Activated naive CD4-positive, alpha-beta T cell treated with anti-CD3 and anti-CD28 coated beads for 36 hours (primary cell): ENCODE data around the gene TCF12. TPM values are rescaled to one million over a fixed set of nuclear protein-coding genes. Genes with fewer than 3 reads are reported as not detected.
"Not testable (repeated sequence)": the region's sequence is repeated elsewhere in the genome, so short reads cannot be mapped to it uniquely, and the experiment has no call there.

Experiments
- CTCF ChIA-PET: fragments of 350-600 bp; sonication (Branson Sonifier 250); formaldehyde crosslinking; loops from one replicate; lab custom pipeline; 2021; ENCODE audit warnings: antibody characterized with exemption; lab: Charles Lee
- DNase-seq: peaks from one replicate; pipeline ENCODE4 v3.0.0-alpha.2; 2020
- H3K27ac Mint-ChIP-seq: one replicate; pipeline ENCODE4 v1.8.0; 2021; ENCODE audit warnings: mild to moderate bottlenecking, mixed read lengths
- H3K27me3 Mint-ChIP-seq: one replicate; pipeline ENCODE4 v1.8.0; 2021; ENCODE audit warnings: low read depth, mixed read lengths
- H3K36me3 Mint-ChIP-seq: one replicate; pipeline ENCODE4 v1.8.0; 2021; ENCODE audit warnings: low read depth, mixed read lengths
- H3K4me1 Mint-ChIP-seq: one replicate; pipeline ENCODE4 v1.8.0; 2021; ENCODE audit warnings: low read depth, mixed read lengths
- H3K4me3 Mint-ChIP-seq: one replicate; pipeline ENCODE4 v1.8.0; 2021; ENCODE audit warnings: mild to moderate bottlenecking, moderate library complexity, mixed read lengths
- H3K9me3 Mint-ChIP-seq: one replicate; pipeline ENCODE4 v1.8.0; 2021; ENCODE audit warnings: mixed read lengths
- intact Hi-C: fragments of 100-400 bp; cut with micrococcal nuclease; formaldehyde crosslinking; loops from one replicate; pipeline ENCODE4 v1.15.1; 2023
- total RNA-seq, 2 experiments: library from RNA; stranded (reverse); gene quantifications; one replicate each; pipeline ENCODE4 v1.2.3, GENCODE V29; 2021

Gene TCF12
- total RNA-seq, 2 experiments from 2014 or later: 65.7 to 70.7 TPM

DNA sequence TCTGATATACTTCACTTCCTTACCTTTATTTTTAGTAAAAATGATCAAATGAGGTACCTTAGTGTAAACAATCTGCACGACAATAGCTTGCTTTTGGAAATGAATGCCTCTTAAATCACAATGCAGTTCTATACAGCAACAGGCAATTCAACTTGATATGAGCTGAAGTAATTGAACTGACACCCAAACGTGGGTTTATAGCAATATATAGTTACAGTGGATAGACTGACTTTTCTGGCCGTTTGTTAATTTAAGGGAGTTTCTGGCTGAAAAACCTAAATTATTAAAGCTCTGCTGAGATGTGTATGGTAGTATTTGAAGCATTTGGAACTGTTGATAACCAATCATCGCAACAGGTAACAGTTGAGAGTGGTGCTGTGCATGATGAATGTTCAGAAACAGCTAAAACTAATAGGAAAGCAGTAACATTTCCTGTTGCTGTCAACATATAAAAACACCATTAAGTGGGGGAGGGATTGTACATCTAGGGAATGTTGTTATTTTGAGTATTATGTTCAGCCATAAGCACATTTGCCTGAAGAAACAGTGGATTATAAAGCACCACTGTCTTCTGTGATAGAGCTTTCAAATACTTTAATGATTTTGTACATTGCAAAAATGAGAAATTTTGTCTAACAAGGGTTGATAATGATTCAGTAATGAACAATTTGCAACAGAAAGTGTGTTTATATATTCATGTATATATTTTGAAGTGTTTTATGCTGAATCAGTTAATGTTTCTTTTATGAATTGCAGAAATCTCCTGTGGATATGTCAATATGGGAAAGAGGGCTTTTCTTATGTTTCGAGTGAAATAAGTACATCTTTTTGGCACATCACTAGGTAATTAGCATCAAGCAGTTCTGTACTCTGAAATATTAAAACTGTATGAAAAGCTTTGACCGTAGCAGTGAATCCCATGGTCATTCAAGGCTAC is 176.1 kb downstream of the TCF12 start:
- no peaks in the 10 kb centered on the region for H3K27me3 Mint-ChIP-seq
- no peak overlapping the region for H3K4me3 Mint-ChIP-seq
- no peaks in the 10 kb centered on the region for H3K9me3 Mint-ChIP-seq
- intact Hi-C loops: no loop called here
- H3K27ac Mint-ChIP-seq: no peak overlapping the region
- CTCF ChIA-PET: interaction anchor here (0.7 to 1.2 kb wide), 2 partner anchors 212 to 667 kb away, joined by 3 to 5 read pairs; no protein-coding TSS in a partner anchor
- no peak for DNase-seq
- H3K36me3 Mint-ChIP-seq: peaks cover 22% of the 10 kb centered on the region
- peaks cover 15% of the 10 kb centered on the region for H3K4me1 Mint-ChIP-seq

DNA sequence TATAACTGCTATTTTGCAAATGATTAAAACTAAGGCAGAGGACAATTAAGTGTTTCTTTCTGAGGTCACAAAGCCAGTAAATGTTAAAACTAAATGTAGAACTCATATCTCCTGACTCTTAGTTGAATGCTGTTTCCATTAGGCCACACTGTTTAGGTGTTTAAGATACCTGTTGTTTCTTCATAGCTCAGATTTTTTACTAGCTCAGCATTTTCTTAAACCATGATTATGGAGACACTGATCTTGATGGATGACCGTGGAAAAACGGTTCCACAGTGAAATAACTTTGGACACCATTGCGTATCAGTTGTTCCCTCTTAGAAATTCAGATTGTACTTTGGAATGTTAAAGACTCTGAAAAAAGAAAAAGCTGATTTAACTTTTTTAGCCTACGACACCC is 177.5 kb downstream of the TCF12 start:
- intact Hi-C loops: no loop called here
- H3K27me3 Mint-ChIP-seq: no peaks in the 10 kb centered on the region
- H3K4me3 Mint-ChIP-seq: no peak overlapping the region
- H3K36me3 Mint-ChIP-seq: peaks cover 26% of the 10 kb centered on the region
- CTCF ChIA-PET: no interaction called here
- H3K4me1 Mint-ChIP-seq: peaks cover 9% of the 10 kb centered on the region
- no peak for DNase-seq
- no peak overlapping the region for H3K27ac Mint-ChIP-seq
- no peaks in the 10 kb centered on the region for H3K9me3 Mint-ChIP-seq

DNA sequence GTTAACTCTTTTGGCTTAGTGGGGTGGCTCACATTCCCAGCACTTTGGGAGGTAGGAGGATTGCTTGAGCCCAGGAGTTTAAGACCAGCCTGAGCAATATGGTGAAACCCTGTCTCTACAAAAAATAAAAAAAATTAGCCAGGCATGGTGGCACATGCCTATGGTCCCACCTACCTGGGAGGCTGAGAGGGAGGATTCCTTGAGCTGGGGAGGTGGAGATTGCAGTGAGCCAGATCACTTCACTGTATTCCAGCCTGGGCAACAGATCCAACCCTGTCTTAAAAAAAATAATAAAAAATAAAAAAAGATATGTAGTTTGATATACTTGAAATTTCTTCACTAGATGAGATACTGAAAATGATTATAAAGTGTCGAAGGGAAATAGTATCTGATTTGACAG is 178.8 kb downstream of the TCF12 start:
- Mint-ChIP-seq H3K4me3 (no peak overlapping the region), H3K27me3 (no peaks in the 10 kb centered on the region), H3K36me3 (peaks cover 24% of the 10 kb centered on the region), H3K9me3 (no peaks in the 10 kb centered on the region), H3K4me1 (peaks cover 3% of the 10 kb centered on the region), H3K27ac (no peak overlapping the region)
- DNase-seq: no peak
- intact Hi-C loops: no loop called here
- CTCF ChIA-PET: no interaction called here

DNA sequence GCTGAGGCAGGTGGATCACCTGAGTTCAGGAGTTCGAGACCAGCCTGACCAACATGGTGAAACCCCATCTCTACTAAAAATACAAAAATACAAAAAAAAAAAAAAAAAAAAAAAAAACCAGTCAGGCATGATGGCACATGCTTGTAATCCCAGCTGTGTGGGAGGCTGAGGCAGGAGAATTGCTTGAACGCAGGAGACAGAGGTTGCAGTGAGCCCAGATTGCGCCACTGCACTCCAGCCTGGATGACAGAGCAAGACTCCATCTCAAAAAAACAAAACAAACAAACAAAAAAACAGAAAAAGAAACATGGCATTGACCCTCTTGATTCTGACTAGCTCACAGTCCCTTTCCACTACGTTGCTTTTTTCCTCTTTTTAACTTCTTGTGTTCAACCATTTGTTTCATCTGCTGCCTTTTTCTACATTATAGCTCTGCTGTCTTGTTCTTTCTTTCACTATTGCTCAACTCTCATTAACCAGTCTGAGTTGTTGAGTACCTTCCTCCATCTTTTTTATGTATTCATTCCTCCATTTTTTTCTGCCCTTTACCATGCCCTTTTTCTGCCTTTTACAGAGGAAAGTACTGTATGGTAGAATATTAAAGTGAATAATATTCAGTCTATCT is 179.6 kb downstream of the TCF12 start:
- H3K36me3 Mint-ChIP-seq: peaks cover 22% of the 10 kb centered on the region
- H3K4me1 Mint-ChIP-seq, H3K27me3 Mint-ChIP-seq, H3K4me3 Mint-ChIP-seq, H3K27ac Mint-ChIP-seq, H3K9me3 Mint-ChIP-seq, intact Hi-C loops, DNase-seq: not testable (repeated sequence)
- CTCF ChIA-PET: interaction anchor here (1.0 kb wide), 1 partner anchor 15 kb away, joined by 3 read pairs; no protein-coding TSS in a partner anchor

DNA sequence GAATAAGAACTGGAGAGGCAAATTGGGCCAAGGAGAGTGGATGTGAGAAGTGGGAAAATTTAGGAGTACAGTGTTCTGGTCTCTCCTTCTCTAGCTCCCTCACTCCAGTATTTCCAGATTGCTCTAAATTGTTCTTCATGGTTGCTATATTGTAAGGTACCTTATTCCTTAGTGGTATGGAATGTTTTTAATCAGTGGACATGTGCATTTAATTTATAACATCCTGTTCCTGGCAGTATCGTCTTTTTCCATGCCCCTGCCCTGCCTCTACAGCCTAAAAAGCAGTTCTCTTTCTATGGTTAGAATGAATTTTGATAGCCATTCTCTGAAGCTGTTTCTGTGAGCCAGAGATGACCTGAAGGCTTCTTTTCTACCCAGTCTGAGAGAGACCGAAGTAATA is 180.5 kb downstream of the TCF12 start:
- DNase-seq: no peak
- Mint-ChIP-seq H3K4me3 (no peak overlapping the region), H3K36me3 (peaks cover 21% of the 10 kb centered on the region), H3K4me1 (peaks cover 3% of the 10 kb centered on the region), H3K27me3 (no peaks in the 10 kb centered on the region), H3K9me3 (no peaks in the 10 kb centered on the region), H3K27ac (no peak overlapping the region)
- CTCF ChIA-PET: no interaction called here
- intact Hi-C loops: no loop called here

DNA sequence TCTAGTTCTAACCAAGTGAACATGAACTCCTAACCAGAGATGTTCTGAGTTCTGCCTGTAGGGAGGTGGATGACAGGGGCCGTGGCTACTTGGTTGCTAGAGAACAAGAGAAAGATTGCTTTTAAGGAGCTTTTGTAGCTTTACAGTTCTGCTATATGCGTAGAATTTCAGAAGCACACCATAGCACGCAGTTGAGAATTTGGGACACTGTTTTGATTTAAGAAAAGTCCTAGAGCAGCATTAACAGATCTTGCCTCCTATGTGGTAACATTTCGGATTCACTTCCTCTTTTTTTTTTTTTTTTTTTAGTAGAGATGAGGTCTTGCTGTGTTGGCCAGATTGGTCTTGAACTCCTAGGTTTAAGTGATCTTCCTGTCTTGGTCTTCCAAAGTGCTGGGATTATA is 181.7 kb downstream of the TCF12 start:
- peaks cover 17% of the 10 kb centered on the region for H3K36me3 Mint-ChIP-seq
- no peak for DNase-seq
- H3K27me3 Mint-ChIP-seq: no peaks in the 10 kb centered on the region
- intact Hi-C loops: no loop called here
- H3K4me3 Mint-ChIP-seq: no peak overlapping the region
- CTCF ChIA-PET: no interaction called here
- peaks cover 3% of the 10 kb centered on the region for H3K4me1 Mint-ChIP-seq
- no peaks in the 10 kb centered on the region for H3K9me3 Mint-ChIP-seq
- H3K27ac Mint-ChIP-seq: no peak overlapping the region

DNA sequence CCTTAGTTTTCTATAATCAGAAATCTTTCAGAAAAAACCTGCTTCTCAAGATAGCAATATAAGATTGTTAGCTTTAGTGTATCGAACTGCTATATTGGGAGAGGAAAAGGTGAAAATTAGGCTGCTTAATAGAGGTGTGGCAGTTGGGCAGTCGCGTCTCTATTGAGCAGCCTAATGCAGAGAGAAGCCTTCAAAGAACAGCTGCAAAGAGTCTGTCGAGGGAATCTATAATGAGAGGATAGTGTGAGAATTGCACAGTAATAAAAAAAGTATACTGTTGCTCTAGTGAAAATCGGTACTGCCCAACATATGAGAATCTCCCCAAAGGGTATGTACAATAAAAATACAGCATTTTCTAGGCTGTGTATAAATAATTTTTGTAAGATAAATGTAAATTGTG is 184.4 kb downstream of the TCF12 start:
- no peak for DNase-seq
- peaks cover 20% of the 10 kb centered on the region for H3K36me3 Mint-ChIP-seq
- no peaks in the 10 kb centered on the region for H3K27me3 Mint-ChIP-seq
- CTCF ChIA-PET: no interaction called here
- no peaks in the 10 kb centered on the region for H3K9me3 Mint-ChIP-seq
- no peak overlapping the region for H3K27ac Mint-ChIP-seq
- no peak overlapping the region for H3K4me3 Mint-ChIP-seq
- intact Hi-C loops: no loop called here
- H3K4me1 Mint-ChIP-seq: peaks cover 3% of the 10 kb centered on the region

DNA sequence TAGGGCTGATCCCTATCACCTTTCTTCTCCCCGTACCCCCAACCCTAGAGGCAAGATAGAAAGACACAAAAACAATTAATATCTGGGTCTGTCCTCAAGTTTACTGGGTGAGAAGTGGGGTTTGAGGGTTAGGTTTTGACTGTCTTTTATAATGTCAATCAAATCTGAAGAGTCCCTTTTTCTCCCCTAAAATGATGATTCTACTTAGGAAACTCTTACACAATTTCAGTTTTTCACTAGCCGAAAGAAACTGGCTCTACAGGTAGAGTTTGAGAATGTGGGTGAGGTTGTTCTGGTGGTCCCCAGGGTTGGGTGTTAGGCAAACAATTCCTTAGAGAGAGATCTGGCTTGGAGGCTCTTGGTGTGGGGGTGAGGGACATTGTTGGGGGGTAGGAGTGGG is 189.9 kb downstream of the TCF12 start:
- CTCF ChIA-PET: no interaction called here
- DNase-seq: no peak
- no peak overlapping the region for H3K27ac Mint-ChIP-seq
- no peaks in the 10 kb centered on the region for H3K27me3 Mint-ChIP-seq
- peaks cover 10% of the 10 kb centered on the region for H3K36me3 Mint-ChIP-seq
- intact Hi-C loops: no loop called here
- peaks cover 10% of the 10 kb centered on the region for H3K4me1 Mint-ChIP-seq
- H3K4me3 Mint-ChIP-seq: no peak overlapping the region
- no peaks in the 10 kb centered on the region for H3K9me3 Mint-ChIP-seq

DNA sequence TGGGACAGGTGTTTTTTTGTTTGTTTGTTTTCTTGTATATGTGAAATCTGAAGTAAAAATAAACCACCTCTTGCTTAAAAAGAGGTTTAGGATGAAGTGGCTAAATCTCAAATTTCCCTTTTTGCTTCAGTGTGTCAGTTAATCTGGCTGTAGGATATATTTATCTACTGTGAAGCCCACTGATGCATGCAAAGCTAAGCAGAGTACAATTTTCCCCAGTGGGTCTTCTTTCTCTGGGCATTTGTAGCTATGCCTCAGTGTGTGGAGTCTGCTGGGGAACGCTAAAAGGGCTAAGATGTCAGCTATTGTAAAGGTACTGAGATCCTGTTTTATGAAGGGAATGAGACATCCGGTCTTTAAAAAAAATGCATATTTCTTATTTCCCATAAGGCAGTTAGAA is 190.6 kb downstream of the TCF12 start:
- H3K36me3 Mint-ChIP-seq: peaks cover 10% of the 10 kb centered on the region
- H3K4me1 Mint-ChIP-seq: peaks cover 10% of the 10 kb centered on the region
- no peaks in the 10 kb centered on the region for H3K9me3 Mint-ChIP-seq
- no peak overlapping the region for H3K27ac Mint-ChIP-seq
- no peak overlapping the region for H3K4me3 Mint-ChIP-seq
- H3K27me3 Mint-ChIP-seq: no peaks in the 10 kb centered on the region
- intact Hi-C loops: no loop called here
- no peak for DNase-seq
- CTCF ChIA-PET: interaction anchor here (1.2 kb wide), 1 partner anchor 29 kb away, joined by 5 read pairs; no protein-coding TSS in a partner anchor

DNA sequence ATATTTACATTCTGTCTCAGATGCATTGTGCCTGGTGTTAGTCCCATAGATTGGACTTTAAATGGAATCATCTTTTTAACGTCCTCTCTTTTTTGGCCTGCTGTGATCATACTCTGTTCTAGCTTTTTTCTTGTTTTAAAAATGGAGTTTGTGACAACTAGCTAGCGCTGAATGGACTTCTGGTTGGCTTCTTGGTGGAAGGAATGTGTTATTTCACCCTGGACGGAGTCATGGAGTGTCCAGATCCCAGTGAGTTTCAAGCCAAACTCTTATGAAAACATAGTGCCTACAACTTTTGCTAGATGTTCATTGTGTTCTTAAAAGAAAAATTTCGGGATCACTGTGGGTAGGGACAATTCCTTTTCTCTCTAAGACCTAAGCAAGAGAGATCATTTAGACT is 192.6 kb downstream of the TCF12 start:
- DNase-seq: no peak
- CTCF ChIA-PET: no interaction called here
- Mint-ChIP-seq H3K27me3 (no peaks in the 10 kb centered on the region), H3K4me3 (no peak overlapping the region), H3K27ac (no peak overlapping the region), H3K4me1 (peaks cover 10% of the 10 kb centered on the region), H3K36me3 (peaks cover 1% of the 10 kb centered on the region), H3K9me3 (no peaks in the 10 kb centered on the region)
- intact Hi-C loops: no loop called here

DNA sequence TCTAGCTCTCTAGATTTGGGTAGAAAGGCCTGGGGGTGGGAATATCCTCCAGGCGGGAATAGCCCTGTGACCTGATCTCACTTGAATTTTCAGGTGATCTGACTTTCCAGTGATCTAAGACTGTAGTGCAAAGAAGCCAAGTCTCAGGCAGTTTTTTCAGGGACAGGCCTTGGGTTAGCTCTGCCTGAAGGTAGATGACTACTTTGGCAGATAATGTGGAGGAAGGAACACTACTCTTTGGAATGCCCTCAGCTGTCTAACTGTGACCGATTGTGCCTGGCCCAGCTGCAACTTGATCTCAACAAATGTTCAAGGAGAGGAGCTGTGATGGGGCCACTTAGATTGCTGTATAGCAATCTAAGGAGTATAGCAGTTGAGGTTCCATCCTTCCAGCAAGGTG is 193.7 kb downstream of the TCF12 start:
- CTCF ChIA-PET: interaction anchor here (0.6 to 1.5 kb wide), 3 partner anchors 33 to 194 kb away, joined by 3 to 4 read pairs (median 4); no protein-coding TSS in a partner anchor
- Mint-ChIP-seq H3K9me3 (no peaks in the 10 kb centered on the region), H3K4me3 (no peak overlapping the region), H3K36me3 (peaks cover 1% of the 10 kb centered on the region), H3K27ac (no peak overlapping the region), H3K27me3 (no peaks in the 10 kb centered on the region), H3K4me1 (peaks cover 10% of the 10 kb centered on the region)
- intact Hi-C loops: no loop called here
- DNase-seq: no peak

DNA sequence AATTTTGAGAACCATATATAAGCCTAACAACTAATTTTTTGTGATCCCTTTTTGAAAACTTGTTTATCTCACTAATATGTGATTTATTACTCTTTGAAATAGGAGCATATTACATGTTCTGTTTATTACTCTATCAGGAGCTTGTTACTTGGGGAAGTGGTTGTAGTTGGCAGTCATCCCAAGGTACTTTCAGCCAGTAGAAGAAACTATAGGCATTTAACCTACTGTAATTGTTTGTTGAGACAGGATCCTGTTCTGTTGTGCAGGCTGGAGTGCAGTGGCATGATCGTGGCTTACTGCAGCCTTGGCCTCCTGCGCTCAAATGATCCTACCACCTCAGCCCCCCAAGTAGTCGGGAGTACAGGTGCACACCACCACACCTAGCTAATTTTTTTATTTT is 195.6 kb downstream of the TCF12 start:
- Mint-ChIP-seq H3K9me3 (no peaks in the 10 kb centered on the region), H3K36me3 (peaks cover 1% of the 10 kb centered on the region), H3K27me3 (no peaks in the 10 kb centered on the region), H3K27ac (no peak overlapping the region), H3K4me1 (peaks cover 15% of the 10 kb centered on the region), H3K4me3 (no peak overlapping the region)
- CTCF ChIA-PET: no interaction called here
- DNase-seq: no peak
- intact Hi-C loops: no loop called here
